ENCODE data around the gene TTPAL. TPM values are rescaled to one million over a fixed set of nuclear protein-coding genes. Genes with fewer than 3 reads are reported as not detected.
A peak's percentile ranks its signal among the peaks of the same experiment; 100 is the strongest.

TTPAL gene
- total and polyA plus RNA-seq, 4 donors, result 11.6 to 39.7 (median 17.6) TPM

DNA sequence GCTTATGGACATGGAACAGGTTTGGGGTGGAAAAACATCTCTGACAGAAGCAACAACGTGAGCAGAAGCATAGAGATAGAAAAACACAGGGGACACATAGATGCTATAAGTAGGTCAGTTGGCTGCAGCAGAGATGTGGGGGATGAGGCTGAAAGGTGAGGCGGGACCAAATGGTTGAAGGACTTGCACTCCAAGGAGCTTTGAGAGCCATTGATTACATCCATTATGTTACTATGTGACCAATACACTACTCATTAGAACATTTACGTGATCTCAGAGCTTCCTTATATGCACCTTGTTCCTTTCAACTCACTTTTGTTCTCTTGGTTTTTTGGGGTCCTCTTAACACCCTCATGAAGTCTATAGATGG lies 47.9 kb upstream of the TTPAL start:
- Histone ChIP-seq H3K4me3 (ENCODE audit: low read depth in 1 of 3, low read length in 3 of 3) (no peak overlapping the region), H3K27ac (ENCODE audit: low read depth in 1 of 2, low read length in 2 of 2) (no peak overlapping the region), H3K36me3 (ENCODE audit: control insufficient read depth in 4 of 4, insufficient read depth in 3 of 4, low read depth in 1 of 4, low read length in 3 of 4) (peaks cover 15 to 54% (median 49%) of the 10 kb centered on the region in 4 donors), H3K27me3 (ENCODE audit: control insufficient read depth in 4 of 4, insufficient read depth in 4 of 4, low read length in 3 of 4) (no peaks in the 10 kb centered on the region), H3K4me1 (ENCODE audit: control insufficient read depth in 4 of 4, insufficient read depth in 4 of 4, low read length in 3 of 4) (peaks cover 0 to 37% (median 21%) of the 10 kb centered on the region in 4 donors), H3K9me3 (ENCODE audit: control insufficient read depth in 4 of 4, low read length in 3 of 4) (no peaks in the 10 kb centered on the region), H3K9ac (ENCODE audit: low read depth in 1 of 2, low read length in 2 of 2) (no peak overlapping the region)
- TF ChIP-seq, protein P1, sequence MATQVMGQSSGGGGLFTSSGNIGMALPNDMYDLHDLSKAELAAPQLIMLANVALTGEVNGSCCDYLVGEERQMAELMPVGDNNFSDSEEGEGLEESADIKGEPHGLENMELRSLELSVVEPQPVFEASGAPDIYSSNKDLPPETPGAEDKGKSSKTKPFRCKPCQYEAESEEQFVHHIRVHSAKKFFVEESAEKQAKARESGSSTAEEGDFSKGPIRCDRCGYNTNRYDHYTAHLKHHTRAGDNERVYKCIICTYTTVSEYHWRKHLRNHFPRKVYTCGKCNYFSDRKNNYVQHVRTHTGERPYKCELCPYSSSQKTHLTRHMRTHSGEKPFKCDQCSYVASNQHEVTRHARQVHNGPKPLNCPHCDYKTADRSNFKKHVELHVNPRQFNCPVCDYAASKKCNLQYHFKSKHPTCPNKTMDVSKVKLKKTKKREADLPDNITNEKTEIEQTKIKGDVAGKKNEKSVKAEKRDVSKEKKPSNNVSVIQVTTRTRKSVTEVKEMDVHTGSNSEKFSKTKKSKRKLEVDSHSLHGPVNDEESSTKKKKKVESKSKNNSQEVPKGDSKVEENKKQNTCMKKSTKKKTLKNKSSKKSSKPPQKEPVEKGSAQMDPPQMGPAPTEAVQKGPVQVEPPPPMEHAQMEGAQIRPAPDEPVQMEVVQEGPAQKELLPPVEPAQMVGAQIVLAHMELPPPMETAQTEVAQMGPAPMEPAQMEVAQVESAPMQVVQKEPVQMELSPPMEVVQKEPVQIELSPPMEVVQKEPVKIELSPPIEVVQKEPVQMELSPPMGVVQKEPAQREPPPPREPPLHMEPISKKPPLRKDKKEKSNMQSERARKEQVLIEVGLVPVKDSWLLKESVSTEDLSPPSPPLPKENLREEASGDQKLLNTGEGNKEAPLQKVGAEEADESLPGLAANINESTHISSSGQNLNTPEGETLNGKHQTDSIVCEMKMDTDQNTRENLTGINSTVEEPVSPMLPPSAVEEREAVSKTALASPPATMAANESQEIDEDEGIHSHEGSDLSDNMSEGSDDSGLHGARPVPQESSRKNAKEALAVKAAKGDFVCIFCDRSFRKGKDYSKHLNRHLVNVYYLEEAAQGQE (IDR thresholded peaks at IDR 0.05), result no peak
- TF ChIP-seq RAD21 (IDR thresholded peaks at IDR 0.05) (no peak), RXRA (IDR thresholded peaks at IDR 0.05) (no peak), YY1 (IDR thresholded peaks at IDR 0.05) (no peak), SP1 (IDR thresholded peaks at IDR 0.05) (no peak)
- DNase-seq (ENCODE audit: low spot score), result no peak
- WGBS, result 94% methylated on average over 3 of the region's 3 CpGs

DNA sequence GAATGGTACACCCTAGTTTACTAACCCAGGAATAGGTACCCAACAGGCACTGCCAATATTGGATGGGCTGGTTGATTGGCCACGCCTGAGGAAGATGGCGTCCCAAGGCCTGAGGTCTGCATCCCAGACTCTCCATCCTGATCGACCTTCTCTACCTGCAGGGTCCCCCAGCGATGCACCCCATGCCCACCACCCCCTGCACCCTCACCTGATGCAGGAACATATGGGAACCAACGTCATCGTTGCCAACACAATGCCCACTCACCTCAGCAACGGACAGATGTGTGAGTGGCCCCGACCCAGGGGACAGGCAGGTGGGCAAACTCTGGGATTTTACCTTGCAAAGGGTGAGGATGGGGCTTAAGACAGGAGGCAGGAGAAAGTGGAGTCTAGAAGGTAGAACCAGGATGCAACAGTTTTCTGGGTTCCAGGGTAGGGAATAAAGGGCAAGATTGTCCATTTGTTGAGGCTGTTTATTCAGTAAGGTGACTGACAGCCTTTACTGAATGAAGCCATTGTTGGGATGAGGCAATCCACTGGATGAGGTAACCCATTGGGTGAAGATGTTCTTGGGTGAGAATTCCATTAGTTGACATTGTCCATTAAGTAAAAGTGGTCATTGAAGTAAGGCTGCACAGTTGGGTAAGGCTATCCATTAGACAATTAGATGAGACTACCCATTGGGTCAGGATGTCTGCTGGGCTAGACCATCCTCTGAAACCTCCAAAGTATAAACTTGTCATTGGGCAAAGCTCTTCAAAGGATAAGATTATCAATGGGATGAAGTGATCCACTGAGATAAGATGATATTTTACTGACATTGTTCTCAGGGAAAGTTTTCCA lies 47.3 kb upstream of the TTPAL start:
- no peak for TF ChIP-seq GABPA (IDR thresholded peaks at IDR 0.05 in 1 of 2, conservative IDR thresholded peaks at IDR 0.05 in 1 of 2)
- TF ChIP-seq, protein P2, sequence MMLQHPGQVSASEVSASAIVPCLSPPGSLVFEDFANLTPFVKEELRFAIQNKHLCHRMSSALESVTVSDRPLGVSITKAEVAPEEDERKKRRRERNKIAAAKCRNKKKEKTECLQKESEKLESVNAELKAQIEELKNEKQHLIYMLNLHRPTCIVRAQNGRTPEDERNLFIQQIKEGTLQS (IDR thresholded peaks at IDR 0.05), result peak; percentile 26
- H3K4me1 ChIP-seq (ENCODE audit: control insufficient read depth in 4 of 4, insufficient read depth in 4 of 4, low read length in 3 of 4), result peaks cover 0 to 40% (median 24%) of the 10 kb centered on the region in 4 donors
- 94% methylated on average over 8 of the region's 8 CpGs for WGBS
- no peak for DNase-seq (ENCODE audit: low spot score)
- H3K27ac ChIP-seq (ENCODE audit: low read depth in 1 of 2, low read length in 2 of 2), result no peak overlapping the region
- no peak overlapping the region for H3K4me3 ChIP-seq (ENCODE audit: low read depth in 1 of 3, low read length in 3 of 3)
- no peak overlapping the region for H3K9ac ChIP-seq (ENCODE audit: low read depth in 1 of 2, low read length in 2 of 2)
- H3K36me3 ChIP-seq (ENCODE audit: control insufficient read depth in 4 of 4, insufficient read depth in 3 of 4, low read depth in 1 of 4, low read length in 3 of 4), result peaks cover 15 to 51% (median 46%) of the 10 kb centered on the region in 4 donors
- H3K27me3 ChIP-seq (ENCODE audit: control insufficient read depth in 4 of 4, insufficient read depth in 4 of 4, low read length in 3 of 4), result no peaks in the 10 kb centered on the region
- H3K9me3 ChIP-seq (ENCODE audit: control insufficient read depth in 4 of 4, low read length in 3 of 4), result no peaks in the 10 kb centered on the region

DNA sequence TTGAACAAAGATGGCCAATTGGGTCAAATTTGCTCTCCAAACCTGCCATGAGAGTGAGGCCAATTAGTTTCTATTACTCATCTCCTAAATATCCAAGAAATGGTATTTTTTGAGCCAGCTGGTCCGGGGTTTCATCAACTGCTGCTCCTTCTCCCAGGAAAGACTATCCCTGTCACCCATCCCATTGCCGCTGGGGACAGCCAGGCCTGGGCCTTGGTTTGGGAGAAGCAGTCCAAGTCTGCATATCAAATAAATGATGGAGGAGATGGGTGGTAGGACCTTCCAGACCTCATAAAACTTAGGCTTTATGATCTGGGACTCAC lies 46.7 kb upstream of the TTPAL start:
- no peak for DNase-seq (ENCODE audit: low spot score)
- Histone ChIP-seq H3K9ac (ENCODE audit: low read depth in 1 of 2, low read length in 2 of 2) (no peak overlapping the region), H3K27me3 (ENCODE audit: control insufficient read depth in 4 of 4, insufficient read depth in 4 of 4, low read length in 3 of 4) (no peaks in the 10 kb centered on the region), H3K36me3 (ENCODE audit: control insufficient read depth in 4 of 4, insufficient read depth in 3 of 4, low read depth in 1 of 4, low read length in 3 of 4) (peaks cover 15 to 45% (median 41%) of the 10 kb centered on the region in 4 donors), H3K9me3 (ENCODE audit: control insufficient read depth in 4 of 4, low read length in 3 of 4) (no peaks in the 10 kb centered on the region), H3K4me3 (ENCODE audit: low read depth in 1 of 3, low read length in 3 of 3) (no peak overlapping the region), H3K27ac (ENCODE audit: low read depth in 1 of 2, low read length in 2 of 2) (no peak overlapping the region), H3K4me1 (ENCODE audit: control insufficient read depth in 4 of 4, insufficient read depth in 4 of 4, low read length in 3 of 4) (peaks cover 0 to 39% (median 23%) of the 10 kb centered on the region in 4 donors)
- WGBS, result 91% methylated on average over 2 of the region's 2 CpGs
- TF ChIP-seq, protein P3, sequence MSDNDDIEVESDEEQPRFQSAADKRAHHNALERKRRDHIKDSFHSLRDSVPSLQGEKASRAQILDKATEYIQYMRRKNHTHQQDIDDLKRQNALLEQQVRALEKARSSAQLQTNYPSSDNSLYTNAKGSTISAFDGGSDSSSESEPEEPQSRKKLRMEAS (IDR thresholded peaks at IDR 0.05), result no peak
